Activated CD4-positive, alpha-beta T cell treated with anti-CD3 and anti-CD28 coated beads, Interleukin-2, Interleukin-6, amounts not matched to agents 100 ng/mL and 50 ng/mL, durations not matched to agents 16 hours and 8 hours (primary cell): ENCODE data around the gene POLR1G.
"Not testable (repeated sequence)": the region's sequence is repeated elsewhere in the genome, so short reads cannot be mapped to it uniquely, and the experiment has no call there.

Experiments
- DNase-seq: peaks from one replicate; pipeline ENCODE4 v3.0.0-alpha.2; 2020

Gene POLR1G

GRCh38 chr19:45401815-45402214 lies 4.6 kb upstream of the POLR1G start:
- no peak for DNase-seq

GRCh38 chr19:45402298-45403061 lies 4.0 kb upstream of the POLR1G start:
- DNase-seq, result peak; percentile 34

DNA sequence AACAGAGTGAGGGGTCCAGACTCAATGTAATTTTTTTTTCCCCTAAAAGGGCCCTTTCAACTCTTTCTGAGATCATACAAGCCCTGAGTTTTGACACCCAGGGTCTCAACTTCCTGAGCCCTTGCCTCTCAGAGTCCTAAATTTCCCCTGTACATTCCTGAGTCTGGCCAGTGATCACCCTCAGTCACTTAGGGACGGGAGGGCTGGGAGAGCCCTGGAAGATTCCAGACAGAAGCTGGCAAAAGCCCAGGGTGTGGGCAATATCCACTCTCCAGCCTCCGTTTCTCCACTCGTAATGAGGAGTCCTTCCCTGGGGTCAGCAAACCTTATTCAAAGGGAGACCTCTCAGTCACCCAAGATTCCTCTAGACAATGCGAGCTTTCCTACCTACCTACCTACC lies 3.2 kb upstream of the POLR1G start:
- no peak for DNase-seq

DNA sequence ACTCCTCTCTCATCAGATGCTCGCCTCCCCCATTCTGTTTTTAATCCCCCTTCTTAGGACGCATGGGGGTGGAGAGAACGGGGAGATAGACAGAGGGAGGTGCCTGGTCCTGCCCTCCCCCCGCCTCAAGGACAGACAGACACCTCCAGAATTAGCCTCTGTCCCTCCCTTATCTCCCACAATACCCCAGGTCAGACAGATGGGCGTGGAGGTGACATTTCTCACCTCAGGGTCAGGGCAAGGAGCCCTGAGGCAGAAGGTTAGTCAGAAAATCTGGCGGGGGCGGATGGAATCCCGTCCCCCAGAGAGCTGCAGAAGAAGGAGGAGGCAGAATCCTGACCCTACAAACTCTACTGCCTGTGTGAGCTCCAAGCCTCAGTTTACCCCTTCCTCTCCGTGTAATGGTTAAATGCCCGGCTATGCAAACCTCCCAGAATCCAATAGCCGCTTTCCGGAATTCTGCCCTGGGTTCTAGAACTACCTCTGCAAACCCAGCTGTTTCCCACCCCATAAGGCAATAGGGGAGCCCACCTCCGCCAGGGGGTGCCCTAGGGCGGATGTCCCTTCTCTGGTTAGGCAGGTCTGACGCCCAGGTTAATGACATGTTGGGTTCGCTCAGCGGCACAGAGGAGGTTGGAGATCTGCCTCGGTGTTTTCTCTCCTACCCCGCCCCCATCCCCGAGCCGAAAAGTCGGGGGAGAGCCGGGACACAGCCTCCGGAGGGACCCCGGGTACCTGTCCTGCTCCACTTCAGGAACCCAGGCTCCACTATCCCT lies 2.5 kb upstream of the POLR1G start:
- peak; percentile 80 for DNase-seq

DNA sequence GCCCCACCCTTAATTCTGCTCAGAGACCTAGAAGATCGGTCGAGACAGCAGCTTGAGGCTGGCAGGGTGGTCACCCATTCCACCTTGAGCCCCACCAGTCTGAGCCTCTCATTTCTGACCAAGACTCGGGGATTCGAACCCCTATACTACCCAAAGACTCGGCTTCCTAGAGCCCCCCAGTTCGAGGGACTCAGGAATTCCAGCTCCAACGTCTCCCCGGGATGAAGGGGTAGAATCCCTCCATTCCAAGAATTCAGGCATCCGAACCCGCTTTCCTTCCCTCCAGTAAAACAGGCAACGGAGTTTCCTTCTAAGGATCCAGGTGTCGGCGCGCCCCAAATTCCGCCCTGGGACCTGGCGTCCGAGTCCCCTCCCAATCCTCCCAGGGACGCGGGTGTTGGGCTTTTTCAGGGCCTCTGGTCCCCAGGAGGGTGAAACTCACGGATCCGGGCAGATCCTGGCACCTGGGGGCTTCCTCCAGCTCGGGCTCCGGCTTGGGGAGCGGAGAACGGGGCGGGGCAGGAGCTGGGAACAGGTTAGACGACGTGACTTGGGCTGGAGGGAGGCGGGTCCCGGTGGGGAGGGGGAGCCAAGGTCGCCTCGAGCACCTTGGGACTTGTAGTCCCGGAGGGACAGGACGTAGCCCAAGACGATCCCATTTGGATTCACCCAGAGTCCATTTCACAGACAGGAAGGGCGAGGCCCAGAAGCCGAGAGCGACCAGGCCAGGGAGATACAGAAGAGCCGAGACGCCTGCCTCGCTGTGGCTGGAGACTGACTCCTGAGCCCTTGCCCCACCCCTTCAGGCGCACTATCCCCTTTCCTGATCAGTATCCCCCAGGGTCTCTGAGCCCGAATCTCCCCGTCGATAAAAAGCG lies 1.6 kb upstream of the POLR1G start, which contains the start of gene PPP1R13L:
TSS of gene PPP1R13L (minus strand) at position 513 of the 878 bp plus-strand sequence. CDS start 6,751 bp downstream, outside the sequence.
- DNase-seq, result peak; percentile 78

DNA sequence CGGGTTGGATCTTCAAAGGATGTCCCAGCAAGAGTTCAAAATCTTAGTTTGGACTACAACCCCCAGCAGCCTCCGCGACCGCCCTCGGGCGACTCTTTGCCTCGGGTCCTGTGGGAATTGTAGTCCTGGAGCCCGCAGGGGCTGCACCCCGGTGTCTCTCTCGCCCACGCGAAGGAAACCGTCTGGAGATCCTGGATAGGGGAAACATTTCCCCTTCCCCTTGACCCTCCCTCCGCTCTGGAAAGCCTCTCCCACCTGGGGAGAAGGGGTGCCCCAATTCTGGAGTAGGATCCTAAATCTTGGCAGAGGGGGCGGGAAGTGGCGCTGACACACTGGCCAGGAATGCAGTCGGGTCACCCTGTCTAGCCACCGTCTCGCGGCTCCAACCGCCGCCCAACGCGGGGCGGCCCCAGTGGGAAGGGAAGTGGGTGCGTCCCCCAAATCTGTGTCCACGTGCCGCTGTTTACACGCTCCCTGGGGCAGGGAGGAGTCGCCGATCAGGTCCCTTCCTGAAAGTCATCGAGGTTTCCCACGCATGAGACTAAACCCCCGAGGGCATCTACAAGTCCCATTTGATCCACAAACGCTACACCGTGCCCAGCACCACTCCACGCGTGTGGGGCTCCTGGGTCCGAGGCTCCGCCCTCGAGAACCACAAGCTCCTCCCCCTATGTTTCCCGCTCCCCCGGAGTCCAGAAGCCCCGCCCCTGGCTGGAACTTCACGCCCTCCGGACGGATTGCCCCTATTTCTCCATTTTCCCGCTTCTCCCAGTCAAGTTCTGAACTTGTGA lies 814 bp upstream of the POLR1G start:
- peak; percentile 90 for DNase-seq

DNA sequence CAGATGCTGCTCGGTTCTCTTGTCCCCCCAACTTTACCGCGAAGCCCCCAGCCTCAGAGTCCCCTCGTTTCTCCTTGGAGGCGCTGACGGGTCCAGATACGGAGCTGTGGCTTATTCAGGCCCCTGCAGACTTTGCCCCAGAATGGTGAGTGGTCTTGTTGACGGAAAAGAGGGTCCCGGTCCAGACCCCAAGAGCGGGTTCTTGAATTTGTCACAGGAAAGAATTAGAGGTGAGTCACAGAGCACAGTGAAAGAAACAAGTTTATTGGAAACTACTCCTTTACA lies 589 bp downstream of the POLR1G start:
- DNase-seq, result no peak

DNA sequence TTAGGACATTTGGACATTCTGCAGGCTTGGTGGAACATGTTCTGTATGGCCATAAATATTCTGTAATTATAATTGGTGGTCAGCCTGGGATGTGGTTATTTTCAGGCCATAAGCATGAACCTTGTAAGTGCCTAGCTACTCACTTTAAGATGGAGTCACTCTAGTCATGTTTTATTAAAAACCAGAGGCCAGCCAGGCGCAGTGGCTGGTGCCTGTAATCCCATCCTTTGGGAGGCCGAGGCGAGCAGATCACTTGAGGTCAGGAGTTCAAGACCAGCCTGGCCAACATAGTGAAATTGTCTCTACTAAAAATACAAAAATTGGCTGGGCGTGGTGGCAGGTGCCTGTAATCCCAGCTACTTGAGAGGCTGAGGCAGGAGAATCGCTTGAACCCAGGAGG lies 1.1 kb downstream of the POLR1G start:
- not testable (repeated sequence) for DNase-seq

- no peak for DNase-seq
These were observed 1.7 kb downstream of the POLR1G start for GRCh38 chr19:45408121-45408520.

DNA sequence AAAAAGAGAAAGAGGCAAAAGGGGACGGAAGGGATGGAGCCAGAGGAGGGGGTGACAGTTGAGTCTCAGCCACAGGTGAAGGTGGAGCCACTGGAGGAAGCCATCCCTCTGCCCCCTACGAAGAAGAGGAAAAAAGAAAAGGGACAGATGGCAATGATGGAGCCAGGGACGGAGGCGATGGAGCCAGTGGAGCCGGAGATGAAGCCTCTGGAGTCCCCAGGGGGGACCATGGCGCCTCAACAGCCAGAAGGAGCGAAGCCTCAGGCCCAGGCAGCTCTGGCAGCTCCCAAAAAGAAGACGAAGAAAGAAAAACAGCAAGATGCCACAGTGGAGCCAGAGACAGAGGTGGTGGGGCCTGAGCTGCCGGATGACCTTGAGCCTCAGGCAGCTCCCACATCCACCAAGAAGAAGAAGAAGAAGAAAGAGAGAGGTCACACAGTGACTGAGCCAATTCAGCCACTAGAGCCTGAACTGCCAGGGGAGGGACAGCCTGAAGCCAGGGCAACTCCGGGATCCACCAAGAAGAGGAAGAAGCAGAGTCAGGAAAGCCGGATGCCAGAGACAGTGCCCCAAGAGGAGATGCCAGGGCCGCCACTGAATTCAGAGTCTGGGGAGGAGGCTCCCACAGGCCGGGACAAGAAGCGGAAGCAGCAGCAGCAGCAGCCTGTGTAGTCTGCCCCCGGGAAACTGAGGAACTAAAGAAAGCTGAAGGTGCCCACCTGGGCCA lies 2.5 kb downstream of the POLR1G start:
- no peak for DNase-seq

- no peak for DNase-seq
These were observed 3.1 kb downstream of the POLR1G start for GRCh38 chr19:45409557-45409920.

- not testable (repeated sequence) for DNase-seq
These were observed 3.9 kb downstream of the POLR1G start for GRCh38 chr19:45410330-45410729.

GRCh38 chr19:45413497-45413896 lies 7.1 kb downstream of the POLR1G start:
- no peak for DNase-seq

GRCh38 chr19:45414468-45414867 lies 8.0 kb downstream of the POLR1G start:
- no peak for DNase-seq

DNA sequence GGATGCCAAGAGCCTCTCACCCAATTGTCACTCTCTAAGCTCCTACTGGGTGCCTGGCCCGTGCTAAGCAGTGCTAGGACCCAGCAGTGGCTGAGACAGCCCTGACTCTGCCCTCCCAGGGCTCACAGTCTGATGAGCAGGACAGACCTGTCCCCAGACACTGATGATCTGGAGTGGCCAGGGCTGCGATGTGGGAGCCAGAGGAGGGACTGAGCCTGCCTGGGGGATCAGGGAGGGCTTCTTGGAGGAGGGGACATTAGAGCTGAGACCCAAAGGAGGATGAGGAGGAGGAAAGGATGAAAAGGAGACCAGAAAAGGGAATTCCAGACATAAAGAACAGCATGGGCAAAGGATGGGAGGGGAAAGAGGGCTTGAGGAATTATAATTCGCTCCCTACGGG lies 10.7 kb downstream of the POLR1G start:
- no peak for DNase-seq

DNA sequence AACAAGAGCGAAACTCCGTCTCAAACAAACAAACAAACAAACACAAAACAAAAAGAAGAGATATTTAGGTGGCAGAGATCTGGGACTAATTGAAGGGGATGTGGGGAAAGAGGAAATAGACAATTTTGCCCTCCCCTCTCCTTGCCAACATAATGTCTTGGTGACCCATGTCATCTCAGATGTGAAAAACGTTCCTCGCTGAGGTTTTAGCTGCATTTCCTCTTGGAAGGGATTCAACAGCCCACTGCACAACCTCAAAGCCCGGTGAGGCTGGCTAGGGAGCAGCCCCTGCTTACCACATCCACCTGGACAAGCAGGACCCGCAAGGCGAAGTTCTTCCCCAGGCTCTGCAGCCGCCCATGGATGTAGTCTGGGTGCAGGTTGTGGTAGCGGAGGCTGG lies 12.4 kb downstream of the POLR1G start:
- no peak for DNase-seq

GRCh38 chr19:45419396-45419795 lies 13.0 kb downstream of the POLR1G start:
- peak; percentile 55 for DNase-seq

GRCh38 chr19:45419895-45420294 lies 13.5 kb downstream of the POLR1G start:
- no peak for DNase-seq

- DNase-seq, result no peak
These were observed 13.9 kb downstream of the POLR1G start for GRCh38 chr19:45420356-45420755.

DNA sequence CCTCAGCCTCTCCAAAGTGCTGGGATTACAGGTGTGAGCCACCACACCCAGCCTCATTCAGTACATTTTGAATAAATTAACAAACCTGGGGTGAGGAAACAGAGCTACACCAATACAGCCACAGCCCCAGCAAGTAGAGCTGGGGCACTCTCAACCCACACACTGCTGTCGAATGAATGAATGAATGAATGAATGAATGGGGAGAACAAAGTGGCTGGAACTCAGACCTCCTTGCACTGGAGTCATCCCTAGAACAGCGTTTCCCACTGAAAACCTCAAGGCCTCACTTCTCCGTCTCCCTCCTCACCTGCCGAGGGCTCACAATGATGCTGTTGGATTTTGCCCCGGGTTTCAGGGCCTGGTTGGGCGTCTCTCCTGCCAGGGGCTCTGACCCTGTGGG lies 14.4 kb downstream of the POLR1G start:
- no peak for DNase-seq

- DNase-seq, result no peak
These were observed 15.6 kb downstream of the POLR1G start for GRCh38 chr19:45421947-45422498.
